Activated CD4-positive, alpha-beta T cell treated with anti-CD3 and anti-CD28 coated beads, Interleukin-2, amount 10 ng/mL, durations not matched to agents 24 days and 14 days (primary cell): ENCODE measurements around the gene M6PR. TPM values are rescaled to one million over a fixed set of nuclear protein-coding genes. Genes with fewer than 3 reads are reported as not detected.

Experiments used
- DNase-seq: peaks from one replicate; pipeline ENCODE4 v3.0.0; 2022
- H3K27ac Mint-ChIP-seq: one replicate; pipeline ENCODE4 v1.8.0; 2022; ENCODE audit warnings: mild to moderate bottlenecking, mixed read lengths
- H3K27me3 Mint-ChIP-seq: one replicate; pipeline ENCODE4 v1.8.0; 2022; ENCODE audit warnings: mixed read lengths
- H3K36me3 Mint-ChIP-seq: one replicate; pipeline ENCODE4 v1.8.0; 2022; ENCODE audit warnings: low read depth, mild to moderate bottlenecking, mixed read lengths
- H3K4me1 Mint-ChIP-seq: one replicate; pipeline ENCODE4 v1.8.0; 2021; ENCODE audit warnings: mixed read lengths
- H3K4me3 Mint-ChIP-seq: one replicate; pipeline ENCODE4 v1.8.0; 2022; ENCODE audit warnings: mild to moderate bottlenecking, moderate library complexity, mixed read lengths
- H3K9me3 Mint-ChIP-seq: one replicate; pipeline ENCODE4 v1.8.0; 2021; ENCODE audit warnings: mixed read lengths
- intact Hi-C: fragments of 100-400 bp; cut with micrococcal nuclease; formaldehyde crosslinking; loops from one replicate; pipeline ENCODE4 v1.15.1; 2023
- total RNA-seq: library from RNA; stranded (reverse); gene quantifications from 2 replicates; pipeline ENCODE4 v1.2.3, GENCODE V29; 2022

Gene M6PR
- 160 and 167 TPM in 2 replicates for total RNA-seq

DNA sequence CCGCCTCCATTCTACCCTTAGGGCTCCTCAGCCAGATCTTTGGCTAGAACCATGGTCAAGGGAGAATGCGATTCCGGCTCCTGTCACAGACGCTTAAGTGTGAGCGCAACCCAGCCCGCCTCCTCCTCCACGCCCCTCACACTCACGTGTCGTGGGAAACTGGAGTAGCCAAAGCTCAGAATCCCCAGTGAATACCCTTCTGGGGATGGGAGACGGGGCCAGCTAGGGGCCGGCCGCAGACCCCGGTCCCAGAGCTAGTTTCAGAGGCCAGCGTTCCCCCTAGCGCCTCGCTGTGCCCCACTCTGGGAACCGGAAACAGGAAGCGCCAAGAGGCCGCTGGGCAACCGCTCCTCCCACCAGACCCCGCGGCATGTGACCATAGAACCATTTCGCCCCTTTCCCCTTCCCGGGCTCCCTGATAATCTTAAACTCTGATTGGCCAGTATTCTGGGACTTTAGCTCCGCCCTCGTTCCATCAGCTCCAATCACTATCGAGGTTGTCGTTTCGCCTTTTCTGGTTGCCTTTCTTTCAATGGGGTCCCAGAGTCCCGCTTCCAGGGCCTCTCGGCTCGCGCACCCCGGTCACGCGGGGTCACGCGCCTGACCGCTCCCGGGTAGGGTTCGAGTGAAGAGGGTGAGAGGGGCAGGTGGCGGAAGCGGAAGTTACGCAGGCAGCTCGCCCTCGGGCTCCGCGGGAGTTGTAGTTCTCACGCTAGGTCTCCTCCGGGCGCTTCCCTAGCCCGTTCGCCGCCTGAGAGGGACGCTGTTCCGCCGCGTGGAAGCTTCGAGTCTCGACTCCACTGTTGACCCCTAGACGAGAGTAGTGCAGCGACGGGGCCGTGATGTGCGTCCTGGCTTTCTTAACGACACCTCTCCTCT lies at the start of gene M6PR:
M6PR (minus strand) TSS at position 304 of the 879 bp plus-strand sequence. CDS start 3,241 bp downstream, outside the sequence.
- Mint-ChIP-seq H3K27me3 (no peaks in the 10 kb centered on the region), H3K9me3 (peaks cover 9% of the 10 kb centered on the region), H3K4me3 (peak within 1 kb of the TSS; percentile 98), H3K36me3 (peaks cover 39% of the 10 kb centered on the region), H3K27ac (peak within 1 kb of the TSS; percentile 93), H3K4me1 (peaks cover 50% of the 10 kb centered on the region)
- peak; percentile 97 for DNase-seq
- intact Hi-C loops = loop anchor here (1.0 to 5.0 kb wide), 6 partner anchors 35 to 302 kb away; partner anchors contain the start of genes PHC1 and RIMKLB

DNA sequence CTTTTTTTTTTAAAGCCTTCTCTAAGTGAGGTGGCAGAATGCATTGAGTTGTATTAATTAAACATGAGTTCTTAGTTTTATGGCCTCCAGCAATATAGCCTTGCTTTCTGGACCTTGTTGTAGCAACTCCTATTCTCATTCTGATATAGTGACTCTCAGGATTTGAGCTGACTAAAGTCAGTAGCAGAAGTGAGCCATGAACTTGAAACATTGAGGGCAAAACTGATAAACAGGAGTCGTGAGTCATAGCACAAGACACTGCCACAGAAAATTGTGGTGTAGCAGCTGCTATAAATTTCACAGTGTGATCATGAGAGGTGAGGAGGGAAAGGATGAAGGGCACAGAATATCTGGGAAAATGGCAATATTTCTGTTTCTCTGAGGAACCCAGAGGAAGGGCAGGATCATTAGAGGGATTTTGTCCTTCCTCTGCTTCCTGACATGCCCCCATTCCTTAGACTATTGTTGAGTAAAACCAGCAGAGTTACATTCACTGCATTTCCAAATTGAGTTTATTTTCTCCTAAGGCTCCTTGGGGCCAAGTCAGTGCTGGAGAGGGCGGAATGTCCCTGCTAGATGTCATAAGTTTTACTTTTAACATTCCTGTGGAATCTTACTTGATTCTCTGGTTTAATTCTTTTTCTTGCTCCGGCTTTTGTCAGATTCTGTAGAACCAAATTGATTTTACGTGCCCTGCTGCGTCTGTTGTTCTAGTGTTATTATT lies 47.4 kb upstream of the M6PR start:
- H3K27me3 Mint-ChIP-seq = peaks cover 18% of the 10 kb centered on the region
- H3K27ac Mint-ChIP-seq = no peak overlapping the region
- intact Hi-C loops = loop anchor here (1.0 to 2.0 kb wide), 4 partner anchors 14 to 48 kb away; partner anchors contain the start of gene M6PR
- no peaks in the 10 kb centered on the region for H3K9me3 Mint-ChIP-seq
- DNase-seq = peak; percentile 70
- peaks cover 15% of the 10 kb centered on the region for H3K4me1 Mint-ChIP-seq
- H3K36me3 Mint-ChIP-seq = no peaks in the 10 kb centered on the region
- no peak overlapping the region for H3K4me3 Mint-ChIP-seq

DNA sequence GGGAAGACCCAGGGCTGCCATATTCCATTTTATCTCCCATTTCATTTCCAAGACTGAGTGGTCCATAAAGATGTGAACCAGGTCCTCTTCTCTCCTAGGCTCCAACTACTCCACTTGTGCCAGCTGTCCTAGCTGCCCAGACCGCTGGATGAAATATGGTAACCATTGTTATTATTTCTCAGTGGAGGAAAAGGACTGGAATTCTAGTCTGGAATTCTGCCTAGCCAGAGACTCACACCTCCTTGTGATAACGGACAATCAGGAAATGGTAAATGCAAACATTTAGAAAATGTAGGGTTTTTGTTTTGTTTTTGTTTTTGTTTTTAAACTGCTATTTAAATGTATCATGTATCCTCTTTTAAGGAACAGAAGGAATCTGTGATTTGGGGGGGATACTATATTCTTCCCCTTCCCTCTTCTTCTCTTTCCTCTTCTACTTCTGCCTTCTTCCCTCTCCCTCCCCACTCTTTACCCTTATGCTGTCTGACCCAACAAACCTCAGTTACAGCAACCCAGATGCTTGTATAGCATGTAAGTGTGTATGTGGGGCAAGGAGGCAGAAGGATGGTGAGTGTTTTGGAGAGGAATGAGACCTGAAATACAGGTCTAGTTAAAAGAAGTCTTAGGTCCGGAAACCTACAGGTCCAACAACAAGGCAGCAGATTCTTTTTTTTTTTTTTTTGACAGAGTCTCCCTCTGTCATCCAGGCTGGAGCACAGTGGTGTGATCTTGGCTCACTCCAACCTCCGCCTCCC lies 45.8 kb upstream of the M6PR start:
- no peaks in the 10 kb centered on the region for H3K36me3 Mint-ChIP-seq
- peaks cover 11% of the 10 kb centered on the region for H3K27me3 Mint-ChIP-seq
- H3K4me1 Mint-ChIP-seq = peaks cover 17% of the 10 kb centered on the region
- H3K27ac Mint-ChIP-seq = no peak overlapping the region
- intact Hi-C loops = no loop called here
- DNase-seq = no peak
- no peaks in the 10 kb centered on the region for H3K9me3 Mint-ChIP-seq
- no peak overlapping the region for H3K4me3 Mint-ChIP-seq

DNA sequence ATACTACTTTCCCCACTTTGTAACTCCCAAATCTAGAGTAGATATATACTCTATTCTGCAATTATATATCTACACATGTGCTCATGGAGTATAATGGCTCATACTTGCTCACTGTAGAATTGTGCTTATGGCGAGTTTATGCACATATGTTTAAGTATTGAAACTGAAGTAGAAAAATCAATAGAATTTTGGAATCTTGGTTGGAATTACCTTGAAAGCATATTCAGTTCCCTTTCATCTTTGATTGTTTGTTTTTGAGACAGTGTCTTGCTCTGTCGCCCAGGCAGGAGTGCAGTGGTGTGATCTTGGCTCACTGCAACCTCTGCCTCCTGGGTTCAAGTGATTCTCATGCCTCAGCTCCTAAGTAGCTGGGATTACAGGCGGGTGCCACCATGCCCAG lies 44.4 kb upstream of the M6PR start:
- peaks cover 7% of the 10 kb centered on the region for H3K27me3 Mint-ChIP-seq
- intact Hi-C loops = no loop called here
- peaks cover 23% of the 10 kb centered on the region for H3K4me1 Mint-ChIP-seq
- H3K9me3 Mint-ChIP-seq = no peaks in the 10 kb centered on the region
- DNase-seq = no peak
- no peaks in the 10 kb centered on the region for H3K36me3 Mint-ChIP-seq
- no peak overlapping the region for H3K4me3 Mint-ChIP-seq
- no peak overlapping the region for H3K27ac Mint-ChIP-seq

DNA sequence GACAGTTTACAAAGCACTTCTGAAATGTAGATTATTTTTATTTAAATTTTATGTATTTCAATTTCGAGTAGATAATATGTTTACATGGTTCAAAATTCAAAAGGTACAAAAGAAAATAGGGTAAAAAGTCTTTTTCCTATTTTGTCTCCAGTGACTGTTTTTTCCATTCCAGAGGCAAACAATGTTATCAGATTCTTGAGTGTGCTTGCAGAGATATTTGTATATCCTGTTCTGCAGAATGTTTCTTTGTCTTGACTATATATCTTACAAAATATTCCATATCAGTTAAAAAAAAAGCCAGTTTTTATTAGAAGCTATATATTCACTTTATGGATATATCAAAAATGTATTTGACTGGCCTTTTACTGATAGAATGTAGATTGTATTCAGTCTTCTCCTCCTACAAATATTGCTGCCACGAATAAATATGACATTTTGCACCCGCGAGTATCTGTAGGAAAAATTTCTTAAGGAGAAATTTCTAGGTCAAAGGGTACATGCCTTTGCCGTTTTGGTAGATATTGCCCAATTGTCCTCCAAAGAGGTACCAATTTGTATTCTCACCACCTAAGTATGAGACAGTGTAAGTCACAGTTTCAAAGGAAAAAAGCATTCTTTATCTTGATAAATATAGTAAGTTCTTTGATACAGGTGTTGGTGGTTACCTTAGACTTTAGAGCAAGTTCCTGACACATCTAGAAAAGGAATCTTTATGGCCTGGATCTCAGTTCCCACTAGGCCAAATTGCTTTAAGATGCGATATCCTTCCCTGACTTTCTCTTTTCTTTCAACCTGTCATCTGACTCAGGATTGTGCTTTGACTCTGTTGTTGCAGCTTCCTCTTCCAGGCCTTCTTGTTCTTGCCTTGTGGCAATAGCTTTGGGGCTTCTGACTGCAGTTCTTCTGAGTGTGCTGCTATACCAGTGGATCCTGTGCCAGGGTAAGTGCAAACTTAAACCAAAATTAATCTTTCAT lies 42.2 kb upstream of the M6PR start:
- H3K4me1 Mint-ChIP-seq = peaks cover 30% of the 10 kb centered on the region
- intact Hi-C loops = no loop called here
- H3K36me3 Mint-ChIP-seq = no peaks in the 10 kb centered on the region
- H3K4me3 Mint-ChIP-seq = peak overlapping the region; percentile 3
- peaks cover 7% of the 10 kb centered on the region for H3K27me3 Mint-ChIP-seq
- H3K9me3 Mint-ChIP-seq = peaks cover under 1% of the 10 kb centered on the region
- H3K27ac Mint-ChIP-seq = peak overlapping the region; percentile 3
- peak; percentile 66 for DNase-seq

DNA sequence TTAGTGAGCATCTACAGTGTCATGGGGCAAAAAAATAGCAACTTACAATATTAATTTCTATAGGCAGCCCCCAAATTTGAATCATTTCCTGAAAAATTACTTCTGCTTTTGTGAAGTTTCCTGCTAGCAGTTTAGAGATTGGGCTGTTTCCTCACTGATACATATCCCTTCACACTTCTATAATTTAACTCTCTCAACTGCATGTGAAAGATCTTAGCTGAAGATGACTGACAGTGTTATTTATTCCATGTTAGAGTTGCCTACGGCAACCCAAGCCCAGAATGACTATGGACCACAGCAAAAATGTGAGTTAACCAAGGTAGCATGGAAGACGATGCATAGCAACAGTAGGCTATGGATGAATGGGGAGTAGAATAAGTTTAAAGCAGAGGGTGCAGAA lies 40.0 kb upstream of the M6PR start, which contains the start of gene KLRG1:
KLRG1 (plus strand) TSS at position 134 of the 400 bp plus-strand sequence; CDS start at position 224, 90 bp downstream.
- peaks cover 28% of the 10 kb centered on the region for H3K4me1 Mint-ChIP-seq
- H3K27ac Mint-ChIP-seq = no peak within 1 kb of the TSS
- H3K4me3 Mint-ChIP-seq = peak within 1 kb of the TSS; percentile 6
- peaks cover 5% of the 10 kb centered on the region for H3K9me3 Mint-ChIP-seq
- no peaks in the 10 kb centered on the region for H3K36me3 Mint-ChIP-seq
- intact Hi-C loops = loop anchor here (5.0 kb wide), 1 partner anchor 38 kb away; no protein-coding TSS in a partner anchor
- no peak for DNase-seq
- H3K27me3 Mint-ChIP-seq = peaks cover 4% of the 10 kb centered on the region

DNA sequence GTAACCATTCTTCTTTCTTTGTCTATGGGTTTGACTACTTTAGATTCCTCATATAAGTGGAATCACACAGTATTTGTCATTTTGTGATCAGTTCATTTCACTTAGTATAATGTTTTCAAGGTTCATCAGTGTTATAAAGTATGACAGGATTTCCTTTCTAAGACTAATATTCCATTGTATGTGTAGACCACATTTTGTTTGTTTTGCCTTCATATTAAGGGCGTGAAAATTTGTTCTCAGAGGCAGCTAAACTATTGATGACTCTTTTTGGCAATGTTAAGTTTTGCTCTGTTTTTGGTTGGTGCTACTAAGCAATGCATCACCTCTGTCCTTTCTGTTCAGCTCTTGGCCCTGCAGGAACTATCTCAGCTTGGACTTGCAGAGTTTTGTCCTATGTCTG lies 38.2 kb upstream of the M6PR start:
- Mint-ChIP-seq H3K27me3 (peaks cover 4% of the 10 kb centered on the region), H3K27ac (no peak overlapping the region), H3K9me3 (peaks cover 5% of the 10 kb centered on the region), H3K4me3 (peak overlapping the region; percentile 0), H3K4me1 (peaks cover 28% of the 10 kb centered on the region), H3K36me3 (no peaks in the 10 kb centered on the region)
- no peak for DNase-seq
- intact Hi-C loops = loop anchor here (5.0 kb wide), 1 partner anchor 40 kb away; no protein-coding TSS in a partner anchor

DNA sequence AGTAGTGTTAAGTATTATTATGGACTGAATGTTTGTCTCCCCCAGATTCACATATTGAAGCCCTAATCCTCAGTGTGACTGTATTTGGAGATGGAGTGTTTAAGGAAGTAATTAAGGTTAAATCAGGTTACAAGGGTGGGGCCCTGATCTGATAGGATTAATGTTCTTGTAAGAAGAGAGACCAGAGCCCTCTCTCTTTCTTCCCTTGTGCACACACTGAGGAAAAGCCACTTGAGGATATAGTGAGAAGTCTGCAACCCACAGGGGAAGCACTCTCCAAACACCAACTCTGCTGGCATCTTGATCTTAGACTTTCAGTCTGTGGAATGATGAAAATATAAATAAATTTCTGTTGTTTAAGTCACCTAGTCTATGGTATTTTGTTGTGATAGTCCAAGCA lies 37.7 kb upstream of the M6PR start:
- Mint-ChIP-seq H3K27ac (no peak overlapping the region), H3K4me1 (peaks cover 26% of the 10 kb centered on the region), H3K9me3 (peaks cover 5% of the 10 kb centered on the region), H3K36me3 (no peaks in the 10 kb centered on the region), H3K27me3 (peaks cover 4% of the 10 kb centered on the region), H3K4me3 (no peak overlapping the region)
- DNase-seq = no peak
- intact Hi-C loops = loop anchor here (5.0 kb wide), 1 partner anchor 40 kb away; no protein-coding TSS in a partner anchor

DNA sequence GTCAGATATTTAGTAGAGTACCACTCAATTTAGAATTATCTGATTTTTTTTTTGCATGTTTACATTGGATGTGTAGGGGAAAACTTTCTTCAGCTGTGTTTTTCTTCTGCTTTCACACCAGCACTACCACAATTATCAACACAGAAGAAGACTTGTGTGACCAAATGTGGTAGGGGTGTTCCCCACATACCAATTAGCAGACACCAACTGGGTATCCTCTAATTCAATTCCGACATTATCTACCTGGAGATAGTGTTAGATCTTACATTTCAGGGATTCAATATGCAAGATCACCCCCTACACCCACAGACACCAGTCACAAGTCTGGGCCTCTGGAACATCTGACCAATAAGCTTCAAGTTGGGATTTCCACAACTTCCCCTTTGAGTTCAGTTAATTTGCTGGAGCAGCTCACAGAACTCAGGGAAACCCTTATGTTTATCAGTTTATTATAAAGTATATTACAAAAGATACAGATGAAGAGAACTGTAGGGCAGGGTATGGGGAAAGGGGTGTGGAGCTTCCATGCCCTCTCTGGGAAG lies 35.8 kb upstream of the M6PR start:
- Mint-ChIP-seq H3K36me3 (no peaks in the 10 kb centered on the region), H3K27ac (no peak overlapping the region), H3K27me3 (peaks cover 4% of the 10 kb centered on the region), H3K4me1 (peaks cover 23% of the 10 kb centered on the region), H3K9me3 (peaks cover 5% of the 10 kb centered on the region), H3K4me3 (no peak overlapping the region)
- DNase-seq = no peak
- intact Hi-C loops = loop anchor here (5.0 kb wide), 1 partner anchor 42 kb away; no protein-coding TSS in a partner anchor

DNA sequence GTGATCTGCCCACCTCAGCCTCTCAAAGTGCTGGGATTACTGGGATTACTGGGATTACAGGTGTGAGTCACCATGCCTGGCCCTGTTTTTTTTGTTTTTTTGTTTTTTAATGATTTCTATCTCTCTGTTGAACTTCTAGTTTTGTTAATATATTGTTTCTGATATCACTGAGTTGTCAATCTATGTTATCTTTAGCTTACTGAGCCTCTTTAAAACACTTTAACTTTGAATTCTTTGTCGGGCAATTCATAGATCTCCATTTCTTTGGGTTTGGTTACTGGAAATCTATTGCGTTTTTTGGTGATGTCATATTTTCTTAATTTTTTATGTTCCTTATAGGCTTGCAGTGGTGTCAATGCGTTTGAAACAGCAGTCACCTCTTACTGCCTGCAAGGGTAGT lies 30.7 kb upstream of the M6PR start:
- no peak overlapping the region for H3K27ac Mint-ChIP-seq
- peaks cover 8% of the 10 kb centered on the region for H3K36me3 Mint-ChIP-seq
- intact Hi-C loops = no loop called here
- peaks cover 3% of the 10 kb centered on the region for H3K9me3 Mint-ChIP-seq
- H3K4me1 Mint-ChIP-seq = no peaks in the 10 kb centered on the region
- H3K4me3 Mint-ChIP-seq = no peak overlapping the region
- DNase-seq = no peak
- peaks cover 1% of the 10 kb centered on the region for H3K27me3 Mint-ChIP-seq

DNA sequence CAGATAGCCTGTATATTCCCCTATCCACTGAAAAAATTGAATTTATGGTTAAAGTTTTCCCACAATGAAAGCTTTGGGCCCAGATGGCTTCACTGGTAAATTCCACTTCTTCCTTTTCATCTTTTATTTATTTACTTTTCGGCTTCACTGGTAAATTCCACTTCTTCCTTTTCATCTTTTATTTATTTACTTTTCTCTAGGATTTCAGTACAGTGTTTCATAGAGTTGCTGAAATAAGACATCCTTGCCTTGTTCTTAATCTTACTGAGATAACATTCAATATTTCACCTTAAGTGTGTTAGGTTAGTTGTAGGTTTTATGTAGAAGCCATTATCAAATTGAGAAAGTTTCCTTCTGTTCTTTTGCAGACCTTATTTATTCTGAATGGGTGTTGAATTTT lies 21.0 kb upstream of the M6PR start:
- H3K4me1 Mint-ChIP-seq = no peaks in the 10 kb centered on the region

DNA sequence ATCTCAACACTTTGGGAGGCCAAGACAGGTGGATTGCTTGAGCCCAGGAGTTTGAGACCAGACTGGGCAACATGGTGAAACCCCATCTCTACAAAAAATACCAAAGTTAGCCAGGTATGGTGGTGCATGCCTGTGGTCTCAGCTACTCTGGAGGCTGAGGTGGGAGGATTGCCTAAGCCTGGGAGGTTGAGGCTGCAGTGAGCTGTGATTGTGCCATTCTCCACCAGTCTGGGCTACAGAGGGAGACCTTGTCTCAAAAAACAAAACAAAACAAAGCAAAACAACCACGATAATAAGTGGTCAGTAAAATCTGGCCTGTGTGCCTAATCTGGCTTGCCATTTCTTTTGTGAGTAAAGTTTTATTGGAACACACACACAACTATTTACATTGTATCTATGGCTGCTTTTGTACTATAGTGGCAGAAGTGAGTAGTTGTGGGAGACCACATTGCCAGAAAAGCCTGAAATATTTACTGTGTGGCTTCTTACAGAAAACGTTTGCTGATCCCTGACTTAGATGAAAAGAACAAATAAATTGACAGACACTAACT lies 20.5 kb upstream of the M6PR start:
- no peaks in the 10 kb centered on the region for H3K27me3 Mint-ChIP-seq
- no peak overlapping the region for H3K27ac Mint-ChIP-seq
- peaks cover 7% of the 10 kb centered on the region for H3K36me3 Mint-ChIP-seq
- intact Hi-C loops = no loop called here
- no peak for DNase-seq
- no peak overlapping the region for H3K4me3 Mint-ChIP-seq
- no peaks in the 10 kb centered on the region for H3K4me1 Mint-ChIP-seq
- peaks cover 8% of the 10 kb centered on the region for H3K9me3 Mint-ChIP-seq

More for the DNA sequence above, 21.0 kb upstream of the M6PR start:
- DNase-seq = no peak
- Mint-ChIP-seq H3K9me3 (peaks cover 8% of the 10 kb centered on the region), H3K27ac (no peak overlapping the region), H3K4me3 (no peak overlapping the region), H3K36me3 (peaks cover 7% of the 10 kb centered on the region), H3K27me3 (no peaks in the 10 kb centered on the region)
- intact Hi-C loops = no loop called here
